ENCODE results near the gene GSE1. TPM values are rescaled to one million over a fixed set of nuclear protein-coding genes. Genes with fewer than 3 reads are reported as not detected.
A peak's percentile ranks its signal among the peaks of the same experiment; 100 is the strongest.

GSE1 gene
- total and polyA plus RNA-seq, 2 of the 13 experiments (the other 11 are each of a cell fraction or from before 2014, with no cell fraction given): 16.1 to 31.2 TPM

- peak; percentile 59 for TF ChIP-seq IKZF4 (CRISPR knock-in tag; IDR thresholded peaks at IDR 0.05; ENCODE audit: borderline replicate concordance, low read depth, not compliant biosample characterization)
- no peak for TF ChIP-seq NFAT5 (CRISPR knock-in tag; IDR thresholded peaks at IDR 0.05)
- 0 out of 2 replicates have a peak, but pooled peaks have one; percentile 22 for TF ChIP-seq CSRNP1 (CRISPR knock-in tag; IDR thresholded peaks at IDR 0.05)
- no peak for TF ChIP-seq ZNF570 (CRISPR knock-in tag; IDR thresholded peaks at IDR 0.05; ENCODE audit: borderline replicate concordance)
- no peak for TF ChIP-seq ZNF713 (CRISPR knock-in tag; IDR thresholded peaks at IDR 0.05)
- peak; percentile 73; the same call in 1 of the 2 replicates for TF ChIP-seq ZNF776 (CRISPR knock-in tag; IDR thresholded peaks at IDR 0.05)
- TF ChIP-seq ARHGAP35 (CRISPR knock-in tag; IDR thresholded peaks at IDR 0.05; ENCODE audit: borderline replicate concordance): no peak
- TF ChIP-seq SOX13 (IDR thresholded peaks at IDR 0.05): no peak
- no peak for TF ChIP-seq SOX13 (CRISPR knock-in tag; conservative IDR thresholded peaks at IDR 0.05 in 1 of 2, IDR thresholded peaks at IDR 0.05 in 1 of 2)
- no peak for TF ChIP-seq SMARCC2 (IDR thresholded peaks at IDR 0.05)
- TF ChIP-seq ZNF691 (CRISPR knock-in tag; IDR thresholded peaks at IDR 0.05; ENCODE audit: borderline replicate concordance, low read depth): peak; percentile 27; the same call in 1 of the 2 replicates
- TF ChIP-seq ZNF362 (CRISPR knock-in tag; IDR thresholded peaks at IDR 0.05; ENCODE audit: borderline replicate concordance): 0 out of 2 replicates have a peak, but pooled peaks have one; percentile 8
- no peak for TF ChIP-seq SOX6 (IDR thresholded peaks at IDR 0.05)
- TF ChIP-seq SOX6 (CRISPR knock-in tag; IDR thresholded peaks at IDR 0.05): no peak
- no peak for TF ChIP-seq ZNF350 (CRISPR knock-in tag; IDR thresholded peaks at IDR 0.05; ENCODE audit: borderline replicate concordance, low read depth)
- peak; percentile 29; the same call in 1 of the 2 replicates for TF ChIP-seq ZNF768 (CRISPR knock-in tag; IDR thresholded peaks at IDR 0.05)
- TF ChIP-seq PBX2 (CRISPR knock-in tag; IDR thresholded peaks at IDR 0.05): no peak
- TF ChIP-seq ISL2 (CRISPR knock-in tag; IDR thresholded peaks at IDR 0.05): peak; percentile 9; the same call in 1 of the 2 replicates
Measured at GRCh38 chr16:85611444-85612190, 1.5 kb upstream of the GSE1 start (continued).
